Thyroid gland (tissue), 4 donors: ENCODE measurements around the gene CLCN5.

Experiments used
- CTCF ChIP-seq, 6 experiments: fragments of 200-600 bp in 3 of 6; fragments of 450-650 bp in 3 of 6; sonication (generic) in 3 of 6; IDR thresholded peaks; one replicate each; pipeline ENCODE4 v1.5.1; 2016 to 2019; ENCODE audit warnings: antibody characterized with exemption in 6 of 6, mild to moderate bottlenecking in 2 of 6, inconsistent platforms in 1 of 6, moderate library complexity in 1 of 6
- POLR2A ChIP-seq, 2 donors: fragments of 450-650 bp; IDR thresholded peaks; one replicate each; pipeline ENCODE4 v1.6.1; 2017; ENCODE audit warnings: antibody characterized with exemption in 2 of 2, mild to moderate bottlenecking in 2 of 2, moderate library complexity in 1 of 2

- TF ChIP-seq CTCF (IDR thresholded peaks at IDR 0.05) (no peak), POLR2A (IDR thresholded peaks at IDR 0.05) (no peak)
Measured at GRCh38 chrX:50114113-50114512, 191.7 kb downstream of the CLCN5 start.
